ENCODE data around the gene SERINC5. TPM values are rescaled to one million over a fixed set of nuclear protein-coding genes. Genes with fewer than 3 reads are reported as not detected.

The SERINC5 gene
- total RNA-seq, 2 experiments from 2014 or later = 85.7 to 88.8 TPM

DNA sequence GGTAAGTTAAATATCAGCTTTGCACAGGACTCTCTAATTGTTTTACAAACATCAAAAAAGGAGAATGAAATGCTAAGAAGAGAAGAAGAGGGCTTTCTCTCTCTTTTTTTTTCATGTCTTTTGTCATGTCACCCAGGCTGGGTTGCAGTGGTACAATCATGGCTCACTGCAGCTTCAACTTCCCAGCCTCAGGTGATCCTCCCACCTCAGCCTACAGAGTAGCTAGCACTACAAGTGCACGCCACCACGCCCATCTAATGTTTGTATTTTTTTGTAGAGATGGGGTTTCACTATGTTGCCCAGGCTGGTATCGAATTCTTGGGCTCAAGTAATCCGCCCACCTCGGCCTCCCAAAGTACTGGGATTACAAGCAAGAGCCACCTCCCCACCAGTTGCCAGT is 18.6 kb downstream of the SERINC5 start:
- CTCF ChIA-PET = interaction anchor here (0.6 to 1.5 kb wide), 3 partner anchors 24 to 1104 kb away, joined by 3 to 7 read pairs (median 3); no protein-coding TSS in a partner anchor
- peaks cover 73% of the 10 kb centered on the region for H3K36me3 Mint-ChIP-seq (ENCODE audit: low read depth)

DNA sequence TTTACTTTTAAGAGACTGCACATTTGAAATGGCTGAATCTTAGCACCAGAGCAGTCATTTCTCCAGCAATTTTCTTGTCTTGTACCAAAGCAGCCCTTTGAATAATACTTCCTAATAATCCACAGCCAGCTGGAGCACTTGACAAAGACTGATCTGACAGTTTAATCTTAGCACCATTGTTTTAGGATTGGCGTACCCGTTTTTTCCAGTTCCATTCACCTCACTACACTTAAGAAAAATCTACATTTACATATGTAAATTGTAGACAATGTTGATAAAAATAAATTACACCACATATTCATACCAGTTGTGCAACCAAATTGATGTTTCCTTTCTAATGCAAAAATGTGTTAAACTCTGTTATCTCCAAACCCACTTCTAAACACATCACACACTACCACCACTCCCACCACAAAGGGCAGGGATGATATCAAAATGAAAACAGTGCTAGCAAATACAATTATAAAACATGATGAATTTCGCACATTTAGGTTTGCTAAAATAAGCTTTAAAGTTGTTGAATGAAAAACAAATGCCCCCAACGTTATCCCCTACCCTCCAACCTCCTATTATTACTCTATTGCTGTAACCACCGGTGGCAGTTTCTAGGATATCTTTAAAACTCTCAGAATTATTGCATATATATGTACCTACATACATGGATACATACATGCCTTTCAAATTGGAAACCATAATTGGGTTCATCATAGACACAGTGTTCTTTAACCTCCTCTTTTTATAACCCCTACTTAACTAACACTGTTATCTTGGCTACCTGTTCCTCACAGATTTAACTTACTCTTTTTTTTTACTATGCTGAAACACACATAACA is 21.5 kb downstream of the SERINC5 start:
- no peaks in the 10 kb centered on the region for H3K27me3 Mint-ChIP-seq
- peaks cover 70% of the 10 kb centered on the region for H3K4me1 Mint-ChIP-seq
- POLR2A ChIA-PET = no interaction called here
- CTCF ChIA-PET = interaction anchor here (0.9 kb wide), 1 partner anchor 38 kb away, joined by 3 read pairs; no protein-coding TSS in a partner anchor
- H3K36me3 Mint-ChIP-seq (ENCODE audit: low read depth) = peaks cover 56% of the 10 kb centered on the region
- H3K4me3 Mint-ChIP-seq = no peak overlapping the region
- no peak for DNase-seq
- H3K9me3 Mint-ChIP-seq = peaks cover 3% of the 10 kb centered on the region
- H3K27ac Mint-ChIP-seq = peak overlapping the region; percentile 20

More for the DNA sequence above, 18.6 kb downstream of the SERINC5 start:
- peaks cover 70% of the 10 kb centered on the region for H3K4me1 Mint-ChIP-seq
- POLR2A ChIA-PET = no interaction called here
- DNase-seq = no peak
- no peaks in the 10 kb centered on the region for H3K27me3 Mint-ChIP-seq
- no peak overlapping the region for H3K4me3 Mint-ChIP-seq
- peaks cover 15% of the 10 kb centered on the region for H3K9me3 Mint-ChIP-seq
- no peak overlapping the region for H3K27ac Mint-ChIP-seq

DNA sequence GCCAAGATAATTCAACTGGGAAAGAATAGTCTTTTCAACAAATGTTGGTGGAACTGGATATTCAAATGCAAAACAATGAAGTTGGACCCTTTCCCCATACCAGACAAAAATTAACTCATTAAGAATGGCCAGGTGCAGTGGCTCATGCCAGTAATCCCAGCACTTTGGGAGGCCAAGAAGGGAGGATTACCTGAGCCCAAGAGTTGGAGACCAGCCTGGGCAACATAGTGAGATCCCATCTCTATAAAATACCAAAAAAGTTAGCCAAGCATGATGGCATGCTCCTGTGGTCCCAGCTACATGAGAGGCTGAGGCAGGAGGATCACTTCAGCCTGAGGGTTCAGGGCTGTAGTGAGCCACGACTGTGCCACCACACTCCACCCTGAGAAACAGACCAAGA is 24.2 kb downstream of the SERINC5 start:
- ChIA-PET CTCF (interaction anchor here (1.0 to 1.8 kb wide), 2 partner anchors 10 to 14 kb away, joined by 3 to 4 read pairs; no protein-coding TSS in a partner anchor), POLR2A (no interaction called here)
- Mint-ChIP-seq H3K4me3 (no peak overlapping the region), H3K4me1 (peaks cover 53% of the 10 kb centered on the region), H3K27me3 (no peaks in the 10 kb centered on the region), H3K9me3 (no peaks in the 10 kb centered on the region), H3K36me3 (ENCODE audit: low read depth) (peaks cover 41% of the 10 kb centered on the region), H3K27ac (no peak overlapping the region)
- DNase-seq = no peak

DNA sequence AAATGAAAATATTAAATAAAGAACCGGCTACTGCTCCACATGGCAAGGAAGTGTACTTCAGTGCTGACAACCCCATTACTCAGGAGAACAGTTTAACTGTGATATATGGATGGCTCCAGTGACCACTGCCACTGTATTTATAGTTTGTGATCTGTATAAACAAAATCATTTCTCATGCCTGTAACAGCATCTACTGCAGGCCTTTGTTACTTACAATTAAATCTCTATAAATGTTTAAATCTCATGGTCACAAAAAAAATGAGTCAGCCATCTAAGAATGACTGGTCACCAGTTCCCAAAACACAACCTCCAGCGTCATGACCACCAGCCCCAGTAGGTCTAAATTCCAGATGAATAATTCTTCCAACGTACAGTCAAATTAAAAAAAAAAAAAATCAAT is 24.6 kb downstream of the SERINC5 start:
- POLR2A ChIA-PET = no interaction called here
- CTCF ChIA-PET = interaction anchor here (1.0 to 1.8 kb wide), 2 partner anchors 9 to 14 kb away, joined by 3 to 4 read pairs; no protein-coding TSS in a partner anchor
- Mint-ChIP-seq H3K27ac (peak overlapping the region; percentile 31), H3K27me3 (no peaks in the 10 kb centered on the region), H3K9me3 (peaks cover 2% of the 10 kb centered on the region), H3K4me1 (peaks cover 54% of the 10 kb centered on the region), H3K36me3 (ENCODE audit: low read depth) (peaks cover 43% of the 10 kb centered on the region), H3K4me3 (no peak overlapping the region)
- no peak for DNase-seq

DNA sequence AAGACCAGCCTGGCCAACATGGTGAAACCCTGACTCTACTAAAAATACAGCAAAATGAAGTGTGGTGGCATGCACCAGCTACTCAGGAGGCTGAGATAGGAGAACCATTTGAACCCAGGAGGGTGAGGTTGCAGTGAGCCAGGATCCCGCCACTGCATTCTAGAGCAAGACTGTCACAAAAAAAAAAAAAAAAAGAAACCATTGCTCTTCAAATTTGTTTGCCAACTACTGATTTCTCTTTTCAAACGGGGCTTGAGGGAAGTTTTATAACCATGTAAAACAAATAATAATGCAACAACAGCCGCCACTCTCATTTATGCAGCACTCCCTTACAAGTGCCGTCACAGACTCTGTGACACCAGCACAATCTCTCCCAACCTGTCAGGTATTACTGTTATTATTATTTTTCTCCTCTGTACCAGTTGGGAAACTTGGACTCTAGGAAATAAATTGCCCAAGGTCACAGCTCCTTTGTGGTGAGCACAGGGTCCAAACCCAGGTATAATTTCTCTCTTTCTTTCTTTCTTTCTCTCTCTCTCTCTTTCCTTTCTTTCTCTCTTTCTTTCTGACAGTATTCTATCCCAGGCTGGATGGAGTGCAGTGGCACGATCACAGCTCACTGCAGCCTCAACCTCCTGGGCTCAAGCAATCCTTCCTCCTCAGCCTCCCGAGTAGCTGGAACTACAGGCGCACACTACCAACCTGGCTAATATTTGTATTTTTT is 25.4 kb downstream of the SERINC5 start:
- Mint-ChIP-seq H3K4me3 (no peak overlapping the region), H3K27me3 (no peaks in the 10 kb centered on the region), H3K27ac (peak overlapping the region; percentile 58), H3K4me1 (peaks cover 58% of the 10 kb centered on the region), H3K36me3 (ENCODE audit: low read depth) (peaks cover 42% of the 10 kb centered on the region), H3K9me3 (peaks cover 4% of the 10 kb centered on the region)
- CTCF ChIA-PET = interaction anchor here (1.0 to 1.8 kb wide), 2 partner anchors 8 to 13 kb away, joined by 3 to 4 read pairs; no protein-coding TSS in a partner anchor
- no peak for DNase-seq
- POLR2A ChIA-PET = no interaction called here

DNA sequence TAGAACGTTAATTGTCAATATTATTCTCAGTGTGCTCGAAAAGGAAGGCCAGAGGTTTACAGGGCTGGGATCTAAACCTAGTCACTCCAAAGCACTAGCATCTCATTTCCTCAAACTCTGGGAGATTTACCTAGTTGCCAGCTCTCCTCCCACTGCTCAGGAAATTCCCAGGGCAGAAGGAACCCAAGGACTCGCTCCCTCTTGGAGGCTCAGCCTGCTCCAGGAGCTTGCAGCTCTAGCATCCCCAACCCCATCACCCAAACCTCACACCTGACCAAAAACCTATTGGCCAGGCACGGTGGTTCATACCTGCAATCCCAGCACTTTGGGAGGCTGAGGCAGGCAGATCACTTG is 26.0 kb downstream of the SERINC5 start:
- CTCF ChIA-PET = interaction anchor here (1.8 kb wide), 1 partner anchor 8 kb away, joined by 4 read pairs; no protein-coding TSS in a partner anchor

DNA sequence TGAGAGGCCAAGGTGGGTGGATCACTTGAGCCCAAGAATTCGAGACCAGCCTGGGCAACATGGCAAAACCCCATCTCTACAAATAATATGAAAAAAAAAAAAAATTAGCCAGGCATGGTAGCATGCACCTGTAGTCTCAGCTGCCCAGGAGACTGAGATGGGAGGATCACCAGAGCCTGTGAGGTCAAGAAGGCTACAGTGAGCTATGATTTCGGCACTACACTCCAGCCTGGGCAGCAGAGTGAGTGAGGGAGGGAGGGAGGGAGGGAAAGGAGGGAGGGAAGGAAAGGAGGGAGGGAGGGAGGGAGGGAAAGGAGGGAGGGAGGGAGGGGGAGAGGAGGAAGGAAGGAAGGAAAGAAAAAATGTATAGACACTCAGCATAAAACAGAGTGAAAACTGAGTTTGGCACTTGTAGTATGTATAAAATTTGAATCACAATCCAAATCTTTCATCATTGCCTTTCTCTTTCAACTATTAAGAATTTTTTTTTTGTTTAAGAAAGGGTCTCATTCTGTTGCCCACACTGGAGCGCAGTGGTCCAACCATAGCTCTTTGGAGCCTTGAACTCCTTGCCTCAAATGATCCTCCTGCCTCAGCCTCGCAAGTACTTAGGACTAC is 27.8 kb downstream of the SERINC5 start:
- H3K9me3 Mint-ChIP-seq = peaks cover 4% of the 10 kb centered on the region
- H3K27ac Mint-ChIP-seq = peak overlapping the region; percentile 31
- POLR2A ChIA-PET = no interaction called here

More for the DNA sequence above, 26.0 kb downstream of the SERINC5 start:
- Mint-ChIP-seq H3K36me3 (ENCODE audit: low read depth) (peaks cover 46% of the 10 kb centered on the region), H3K27me3 (no peaks in the 10 kb centered on the region), H3K4me1 (peaks cover 59% of the 10 kb centered on the region), H3K27ac (no peak overlapping the region), H3K9me3 (peaks cover 4% of the 10 kb centered on the region), H3K4me3 (no peak overlapping the region)
- DNase-seq = no peak
- POLR2A ChIA-PET = no interaction called here

DNA sequence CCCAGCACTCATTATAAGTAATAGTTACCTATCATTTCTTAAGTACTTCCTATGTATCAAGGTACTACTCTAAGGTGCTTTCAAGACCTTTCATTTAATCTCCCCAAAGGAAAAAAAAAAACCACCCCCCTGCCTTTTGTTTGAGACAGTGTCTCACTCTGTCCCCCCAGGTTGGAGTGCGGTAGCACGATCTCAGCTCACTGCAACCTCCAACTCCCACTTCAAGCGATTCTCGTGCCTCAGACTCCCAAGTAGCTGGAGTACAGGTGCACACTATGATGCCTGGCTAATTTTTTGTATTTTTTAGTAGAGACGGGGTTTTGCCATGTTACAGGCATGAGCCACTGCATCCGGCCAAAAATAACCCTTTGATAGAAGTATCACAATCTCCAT is 29.9 kb downstream of the SERINC5 start:
- Mint-ChIP-seq H3K36me3 (ENCODE audit: low read depth) (peaks cover 39% of the 10 kb centered on the region), H3K4me1 (peaks cover 47% of the 10 kb centered on the region), H3K9me3 (peaks cover 4% of the 10 kb centered on the region), H3K4me3 (no peak overlapping the region), H3K27me3 (no peaks in the 10 kb centered on the region), H3K27ac (peak overlapping the region; percentile 58)
- ChIA-PET CTCF (no interaction called here), POLR2A (no interaction called here)
- no peak for DNase-seq

More for the DNA sequence above, 27.8 kb downstream of the SERINC5 start:
- Mint-ChIP-seq H3K4me3 (no peak overlapping the region), H3K36me3 (ENCODE audit: low read depth) (peaks cover 40% of the 10 kb centered on the region), H3K4me1 (peaks cover 50% of the 10 kb centered on the region), H3K27me3 (no peaks in the 10 kb centered on the region)
- CTCF ChIA-PET = interaction anchor here (0.6 to 1.7 kb wide), 4 partner anchors 19 to 1424 kb away, joined by 3 to 6 read pairs (median 6); no protein-coding TSS in a partner anchor
- DNase-seq = no peak

DNA sequence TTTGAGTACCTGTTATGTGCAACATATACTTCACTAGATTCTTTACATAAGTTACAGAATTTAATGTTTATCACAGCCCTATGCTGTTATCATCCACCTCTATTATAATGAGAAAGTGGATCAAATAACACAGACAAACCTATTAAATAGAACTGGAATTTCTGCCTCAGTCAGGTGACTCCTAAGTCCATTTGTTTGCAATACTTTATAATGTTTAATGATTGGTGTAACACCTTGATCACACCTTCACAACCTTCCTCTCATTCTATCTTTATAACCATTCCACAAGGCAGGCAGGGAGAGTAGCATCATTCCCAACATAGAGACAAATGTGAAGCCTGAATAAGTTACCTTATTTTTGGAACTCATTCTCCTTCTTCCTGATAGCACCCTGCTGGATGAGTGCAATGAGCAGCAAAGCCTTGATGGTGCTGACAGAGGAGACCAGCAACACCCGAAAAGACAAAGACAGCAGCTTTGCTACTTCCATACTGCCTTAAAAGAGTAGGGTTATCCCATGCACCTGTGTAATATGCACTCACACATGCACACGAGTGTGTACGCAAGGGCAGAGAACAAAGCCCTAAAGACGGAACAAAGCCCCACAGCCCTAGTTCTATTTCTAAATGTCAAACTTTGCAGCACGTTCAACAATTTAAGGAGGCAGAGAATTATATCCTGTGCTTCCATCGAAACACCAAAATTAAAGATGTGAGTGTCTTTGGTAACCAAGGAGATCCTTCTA is 30.5 kb downstream of the SERINC5 start:
- H3K4me1 Mint-ChIP-seq = peaks cover 47% of the 10 kb centered on the region
- ChIA-PET CTCF (interaction anchor here (1.0 kb wide), 2 partner anchors 13 to 22 kb away, joined by 3 to 4 read pairs; no protein-coding TSS in a partner anchor), POLR2A (no interaction called here)
- H3K9me3 Mint-ChIP-seq = peaks cover 4% of the 10 kb centered on the region
- H3K27ac Mint-ChIP-seq = no peak overlapping the region
- no peak overlapping the region for H3K4me3 Mint-ChIP-seq
- no peaks in the 10 kb centered on the region for H3K27me3 Mint-ChIP-seq
- peaks cover 40% of the 10 kb centered on the region for H3K36me3 Mint-ChIP-seq (ENCODE audit: low read depth)
- no peak for DNase-seq

DNA sequence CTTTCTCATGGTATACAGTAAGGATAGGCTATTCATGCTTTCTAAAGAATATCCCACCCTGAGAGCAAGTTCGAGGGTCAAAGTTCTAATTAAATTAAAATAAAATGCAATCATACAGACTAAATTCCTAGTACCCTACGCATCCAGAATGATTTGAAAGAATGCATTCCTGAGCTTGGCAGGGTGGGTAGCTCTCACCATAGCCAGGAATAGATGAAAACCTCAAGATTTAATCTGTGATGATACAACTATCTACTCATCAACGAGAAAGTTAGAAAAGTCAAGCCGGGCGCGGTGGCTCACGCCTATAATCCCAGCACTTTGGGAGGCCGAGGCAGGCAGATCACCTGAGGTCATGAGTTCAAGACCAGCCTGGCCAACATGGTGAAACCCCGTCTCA is 32.3 kb downstream of the SERINC5 start:
- CTCF ChIA-PET = interaction anchor here (0.6 to 1.6 kb wide), 3 partner anchors 19 to 43 kb away, joined by 3 to 6 read pairs (median 6); no protein-coding TSS in a partner anchor

DNA sequence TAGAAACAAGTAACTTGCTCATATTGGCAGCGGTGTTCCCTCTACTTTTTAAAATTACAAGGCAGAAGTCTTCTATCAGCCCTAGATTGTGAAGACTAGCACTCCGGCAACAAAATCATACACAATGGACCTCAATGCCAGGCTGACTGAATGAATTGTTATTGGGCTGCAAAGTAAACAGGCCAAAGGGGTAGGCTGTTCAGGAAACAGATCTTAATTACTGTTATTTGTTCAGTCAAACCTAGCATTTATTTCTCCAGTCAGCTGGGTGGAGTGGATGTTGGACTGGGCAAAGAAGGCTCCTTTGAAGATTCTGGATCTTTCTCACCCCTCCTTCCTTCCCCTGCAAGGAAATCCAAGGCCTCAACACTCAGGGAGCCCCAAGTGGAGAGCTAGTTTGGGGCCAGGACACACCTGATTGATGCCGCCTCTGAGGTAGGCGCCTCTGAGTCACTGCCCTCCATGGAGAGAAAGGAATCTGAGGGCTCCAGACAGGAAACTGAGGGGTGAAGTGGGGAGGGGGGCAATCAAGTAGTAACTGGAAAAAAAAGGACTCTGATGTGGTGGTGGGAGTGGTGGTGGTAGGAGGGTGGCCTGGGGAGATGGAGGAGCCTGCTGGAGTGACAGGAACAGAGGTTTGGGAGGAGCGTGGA is 35.5 kb downstream of the SERINC5 start:
- Mint-ChIP-seq H3K27ac (no peak overlapping the region), H3K4me3 (no peak overlapping the region), H3K36me3 (ENCODE audit: low read depth) (peaks cover 52% of the 10 kb centered on the region), H3K4me1 (peaks cover 66% of the 10 kb centered on the region), H3K27me3 (no peaks in the 10 kb centered on the region), H3K9me3 (peaks cover 2% of the 10 kb centered on the region)
- POLR2A ChIA-PET = no interaction called here
- no peak for DNase-seq
- CTCF ChIA-PET = interaction anchor here (1.4 to 1.7 kb wide), 2 partner anchors 22 to 116 kb away, joined by 3 to 4 read pairs; no protein-coding TSS in a partner anchor

More for the DNA sequence above, 32.3 kb downstream of the SERINC5 start:
- no peak for DNase-seq
- POLR2A ChIA-PET = no interaction called here
- Mint-ChIP-seq H3K36me3 (ENCODE audit: low read depth) (peaks cover 50% of the 10 kb centered on the region), H3K27me3 (no peaks in the 10 kb centered on the region), H3K4me3 (no peak overlapping the region), H3K27ac (no peak overlapping the region), H3K4me1 (peaks cover 52% of the 10 kb centered on the region), H3K9me3 (peaks cover 4% of the 10 kb centered on the region)
